ENCODE data around the gene UBE2C.

UBE2C gene

DNA sequence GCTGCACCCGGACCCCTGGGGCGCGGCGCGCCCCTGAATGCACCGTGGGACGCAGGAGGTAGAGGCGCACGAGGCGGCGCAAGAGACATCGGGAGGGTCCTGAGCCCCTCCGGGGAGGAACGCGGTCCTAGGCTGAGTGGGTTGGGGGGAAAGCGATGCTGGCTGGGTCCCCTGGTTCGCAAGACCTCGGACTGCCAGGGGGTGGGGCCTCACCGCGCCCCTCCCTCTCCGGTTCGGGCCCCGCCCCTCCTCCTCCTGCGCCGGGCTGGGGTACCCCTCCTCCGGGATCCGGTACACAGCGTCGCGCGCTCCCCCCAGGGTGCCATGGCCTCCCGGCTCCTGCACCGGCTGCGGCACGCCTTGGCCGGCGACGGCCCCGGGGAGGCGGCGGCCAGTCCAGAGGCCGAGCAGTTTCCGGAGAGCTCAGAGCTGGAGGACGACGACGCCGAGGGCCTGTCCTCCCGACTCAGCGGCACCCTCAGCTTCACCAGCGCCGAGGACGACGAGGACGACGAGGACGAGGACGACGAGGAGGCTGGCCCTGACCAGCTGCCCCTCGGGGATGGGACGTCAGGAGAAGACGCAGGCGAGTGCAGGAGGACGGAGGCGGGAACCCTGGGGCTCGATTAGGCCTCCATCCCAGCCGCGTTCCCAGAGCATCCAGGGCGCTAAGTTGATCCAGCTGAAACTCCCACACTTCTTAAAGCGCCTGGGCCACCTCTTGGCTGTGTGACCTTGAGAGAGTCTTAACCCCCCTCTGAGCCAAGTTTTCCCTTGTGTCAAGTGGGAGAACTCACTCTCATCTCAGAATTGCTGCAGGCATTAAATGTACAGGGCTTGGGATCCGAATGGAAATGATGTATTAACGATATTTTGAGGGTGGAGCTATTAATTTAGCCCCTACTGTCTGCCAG lies 21.7 kb downstream of the UBE2C start:
- peak; percentile 52 for DNase-seq

DNA sequence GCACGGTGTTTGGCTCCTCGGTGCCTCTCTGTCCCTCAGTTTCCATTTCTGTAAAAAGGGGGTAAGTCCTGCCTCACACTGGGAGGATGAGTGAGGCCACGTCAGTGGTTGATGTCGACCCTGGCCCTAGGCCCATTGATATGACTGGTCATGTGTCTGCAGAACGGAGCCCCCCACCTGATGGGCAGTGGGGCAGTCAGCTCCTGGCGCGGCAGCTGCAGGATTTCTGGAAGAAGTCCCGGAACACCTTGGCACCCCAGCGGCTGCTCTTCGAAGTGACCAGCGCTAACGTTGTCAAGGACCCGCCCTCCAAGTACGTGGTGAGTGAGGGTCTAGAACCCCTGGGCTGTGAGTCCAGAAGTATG lies 22.3 kb downstream of the UBE2C start:
- no peak for DNase-seq
- no peak for ATAC-seq

More for the DNA sequence above, 21.7 kb downstream of the UBE2C start:
- ATAC-seq, result peak; percentile 68

DNA sequence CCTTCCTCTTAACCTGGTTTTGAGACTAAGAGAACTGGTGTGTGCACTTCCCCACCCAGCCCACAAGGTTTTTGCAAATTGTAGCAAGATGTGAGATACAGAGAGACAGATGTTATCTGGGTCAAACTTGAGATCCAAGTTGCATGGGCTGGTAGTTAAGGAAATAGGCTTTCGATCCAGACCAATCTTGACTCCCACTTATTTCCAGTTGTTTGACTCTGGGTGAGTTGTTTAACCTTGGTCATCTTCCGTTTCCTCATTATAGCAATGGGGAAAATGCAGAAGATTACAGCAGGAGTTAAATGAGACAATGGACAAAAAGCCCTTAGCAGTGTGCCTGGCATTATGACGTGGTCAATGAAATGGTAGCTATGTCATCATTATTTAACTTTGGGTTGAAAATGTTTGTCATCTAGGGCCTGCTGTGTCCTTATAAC lies 22.9 kb downstream of the UBE2C start:
- DNase-seq, result no peak
- no peak for ATAC-seq

DNA sequence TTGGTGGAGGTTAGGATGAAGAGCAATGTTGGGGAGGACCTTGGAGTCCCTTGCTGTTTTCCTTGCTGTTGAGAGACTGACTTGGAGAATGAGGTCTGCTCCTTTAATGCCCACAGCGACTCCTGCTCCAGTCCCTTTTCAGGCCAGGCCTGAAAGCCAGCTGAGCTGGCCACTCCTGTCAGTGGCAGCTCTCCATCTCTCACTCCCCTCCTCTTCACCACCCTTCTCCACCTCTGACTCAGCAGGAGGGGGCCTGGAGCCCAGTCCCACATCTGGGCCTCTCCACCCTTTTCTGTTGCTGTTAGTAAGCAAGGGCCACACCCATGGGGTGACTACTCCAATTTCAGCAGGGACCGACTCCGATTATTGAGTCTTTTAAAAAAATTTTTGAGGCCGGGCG lies 23.4 kb downstream of the UBE2C start:
- DNase-seq (no peak), ATAC-seq (no peak)

DNA sequence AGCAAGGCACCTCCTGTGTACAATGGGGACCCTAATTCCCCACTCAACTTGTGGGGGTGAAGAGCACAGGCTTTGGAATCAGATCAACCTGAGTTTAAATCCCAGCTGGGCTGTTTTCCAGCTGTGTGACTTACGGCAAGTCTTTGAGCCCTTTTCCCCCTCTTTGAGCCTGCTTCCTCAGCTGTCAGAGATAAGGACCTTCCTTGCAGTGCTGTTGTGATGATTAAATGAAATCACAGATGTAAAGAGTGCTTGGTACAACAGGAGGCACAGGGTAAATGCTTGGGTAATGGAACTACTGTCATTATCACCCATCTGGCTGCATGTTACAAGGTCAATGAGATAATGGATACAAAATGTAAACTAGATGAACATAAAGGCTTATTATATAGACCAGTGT lies 24.4 kb downstream of the UBE2C start:
- ATAC-seq, result no peak
- DNase-seq, result no peak

DNA sequence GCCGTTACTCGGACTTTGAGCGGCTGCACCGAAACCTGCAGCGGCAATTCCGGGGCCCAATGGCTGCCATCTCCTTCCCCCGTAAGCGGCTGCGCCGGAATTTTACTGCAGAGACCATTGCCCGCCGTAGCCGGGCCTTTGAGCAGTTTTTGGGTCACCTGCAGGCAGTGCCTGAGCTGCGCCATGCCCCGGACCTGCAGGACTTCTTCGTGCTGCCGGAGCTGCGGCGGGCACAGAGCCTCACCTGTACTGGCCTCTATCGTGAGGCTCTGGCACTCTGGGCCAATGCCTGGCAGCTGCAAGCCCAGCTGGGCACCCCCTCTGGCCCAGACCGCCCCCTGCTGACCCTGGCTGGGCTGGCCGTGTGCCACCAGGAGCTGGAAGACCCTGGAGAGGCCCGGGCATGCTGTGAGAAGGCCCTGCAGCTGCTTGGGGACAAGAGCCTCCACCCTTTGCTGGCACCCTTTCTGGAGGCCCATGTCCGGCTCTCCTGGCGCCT lies 28.3 kb downstream of the UBE2C start:
- no peak for ATAC-seq
- DNase-seq, result no peak

DNA sequence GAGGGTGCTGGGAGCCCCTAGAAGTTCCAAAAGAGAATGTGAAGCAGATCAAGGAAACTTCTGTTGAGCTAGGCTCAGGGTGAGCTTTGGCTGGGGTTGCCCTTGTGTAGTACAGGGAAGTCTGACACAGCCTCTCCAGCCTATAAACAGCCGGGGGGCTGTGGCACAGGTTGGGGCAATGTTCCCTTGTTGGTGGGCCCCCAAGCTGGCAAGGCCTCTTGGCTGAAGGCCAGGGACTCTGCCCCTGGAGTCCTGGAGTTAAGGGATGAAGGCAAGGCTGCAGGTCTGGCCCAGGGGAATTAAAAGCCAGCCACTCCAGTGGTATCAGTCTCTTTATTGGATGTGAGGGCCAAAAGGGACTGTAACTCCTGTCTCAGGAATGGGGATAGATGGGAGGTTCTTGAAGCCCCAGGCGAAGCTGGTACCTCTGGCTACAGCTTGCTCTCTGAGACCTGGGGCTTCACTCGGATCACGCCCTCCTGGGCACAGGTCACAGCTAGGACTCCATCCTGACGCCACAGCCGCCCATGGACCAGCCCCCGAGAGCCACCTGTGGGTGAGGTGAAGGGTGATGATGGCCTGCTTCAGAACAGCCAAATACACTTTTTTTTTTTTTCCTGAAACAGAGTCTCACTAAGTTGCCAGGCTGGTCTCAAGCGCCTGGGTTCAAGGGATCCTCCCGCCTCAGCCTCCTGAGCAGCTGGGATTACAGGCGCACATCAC lies 29.1 kb downstream of the UBE2C start:
- ATAC-seq (no peak), DNase-seq (no peak)

DNA sequence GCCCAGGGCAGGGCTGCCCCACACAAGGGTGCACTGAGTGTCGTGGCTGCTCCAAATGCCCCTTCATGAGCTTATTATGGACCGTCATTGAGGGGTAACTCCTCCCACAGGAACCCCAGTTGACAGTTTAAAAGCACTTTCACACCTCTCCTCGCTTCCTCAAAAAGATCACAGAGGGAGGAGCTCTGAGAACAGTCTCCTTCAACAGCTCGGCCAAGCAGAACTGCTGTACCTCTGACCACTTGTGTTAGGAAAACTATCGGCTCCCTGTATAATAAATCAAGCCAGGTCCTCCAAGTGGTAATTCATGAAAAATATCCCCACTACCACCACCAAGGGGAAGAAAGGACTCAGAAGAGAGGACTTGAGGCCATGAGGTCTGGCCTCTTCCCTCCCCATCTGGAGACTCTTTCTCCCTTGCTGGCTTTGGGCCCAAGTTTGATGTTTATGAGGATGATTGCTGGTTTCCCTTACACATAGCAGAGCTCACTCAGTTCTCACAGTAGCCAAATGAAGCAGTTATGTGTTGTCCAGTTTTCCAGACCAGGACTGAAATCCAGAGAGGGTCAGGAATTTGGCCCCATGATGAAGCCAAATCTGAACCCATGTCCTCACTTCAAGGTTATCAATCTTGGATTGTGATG lies 29.8 kb downstream of the UBE2C start:
- ATAC-seq (no peak), DNase-seq (no peak)

DNA sequence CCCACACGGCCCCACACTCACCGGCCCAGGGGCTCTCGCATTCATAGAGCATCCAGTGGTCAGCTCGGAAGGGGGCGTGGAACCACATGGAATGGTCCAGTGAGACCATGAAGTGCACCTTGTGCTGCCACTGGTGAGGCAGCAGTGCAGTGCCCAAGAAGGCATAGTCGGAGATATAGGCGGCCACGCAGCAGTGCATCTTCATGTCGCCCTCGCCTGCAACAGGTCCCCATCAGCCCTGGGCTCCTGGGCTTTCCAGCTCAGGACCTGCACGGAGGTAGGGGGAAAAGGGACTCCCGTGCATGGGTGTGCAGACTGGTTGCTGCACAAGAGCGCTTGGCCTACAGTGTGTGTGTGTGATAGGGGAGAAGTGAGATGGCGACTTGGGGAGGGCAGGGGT lies 31.1 kb downstream of the UBE2C start:
- no peak for ATAC-seq
- DNase-seq, result no peak

DNA sequence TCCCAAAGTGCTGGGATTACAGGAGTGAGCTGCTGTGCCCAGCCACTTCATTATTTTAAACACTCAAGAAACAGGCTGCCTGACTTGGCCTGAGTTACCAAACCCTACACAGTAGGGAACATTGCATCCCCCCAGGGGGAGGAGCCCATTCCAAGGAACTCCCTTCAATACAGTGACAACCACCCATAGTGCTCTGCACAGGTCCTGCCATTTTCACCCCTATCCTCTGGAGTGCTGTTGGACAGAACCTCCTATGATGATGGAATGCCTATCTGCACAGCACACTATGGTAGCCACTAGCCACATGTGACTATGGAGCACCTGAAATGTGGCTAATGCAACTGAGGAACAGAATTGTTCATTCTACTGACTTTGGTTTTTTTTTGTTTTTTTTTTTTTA lies 33.0 kb downstream of the UBE2C start:
- DNase-seq (no peak), ATAC-seq (no peak)

DNA sequence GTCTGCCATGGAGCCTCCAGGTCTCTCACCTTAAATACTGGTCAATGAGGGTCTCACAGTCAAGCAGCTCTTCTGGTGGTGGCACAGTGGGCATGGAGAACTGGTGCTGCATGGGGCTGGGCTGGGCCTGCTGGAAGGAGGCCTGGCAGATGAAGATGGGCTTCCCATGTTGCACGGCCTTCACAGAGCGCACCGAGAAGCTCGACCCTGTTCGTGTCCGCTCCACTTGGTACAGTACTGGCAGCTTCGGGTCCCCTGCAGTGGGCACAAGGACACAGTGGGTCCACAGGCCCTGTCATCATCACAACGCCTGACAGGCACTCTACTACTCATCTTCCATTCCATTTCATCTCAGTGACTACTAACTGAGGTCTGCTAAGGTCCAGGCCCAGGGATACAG lies 36.0 kb downstream of the UBE2C start:
- DNase-seq, result no peak

DNA sequence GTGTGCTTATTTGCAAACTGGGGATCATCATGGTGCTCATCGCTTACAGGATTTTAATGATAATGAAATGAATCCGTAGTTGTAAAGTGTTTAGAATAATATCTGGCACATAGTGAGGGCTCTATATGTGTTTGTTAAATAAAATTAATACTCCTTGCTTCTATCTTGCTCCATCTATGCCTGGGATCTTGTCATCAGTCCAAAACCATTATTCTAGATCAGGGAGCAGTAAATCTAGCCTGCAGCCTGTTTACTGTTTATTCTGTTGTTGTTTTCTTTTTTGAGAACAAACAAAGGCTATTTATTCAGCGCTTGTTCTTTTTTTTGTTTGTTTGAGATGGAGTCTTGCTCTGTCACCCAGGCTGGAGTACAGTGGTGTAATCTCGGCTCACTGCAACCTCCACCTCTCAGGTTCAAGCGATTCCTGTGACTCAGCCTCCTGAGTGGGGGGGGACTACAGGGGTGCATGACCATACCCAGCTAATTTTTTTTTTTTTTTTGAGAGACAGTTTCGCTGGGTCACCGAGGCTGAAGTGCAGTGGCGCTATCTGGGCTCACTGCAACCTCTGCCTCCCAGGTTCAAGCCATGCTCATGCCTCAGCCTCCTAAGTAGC lies 36.6 kb downstream of the UBE2C start:
- ATAC-seq (no peak), DNase-seq (no peak)

More for the DNA sequence above, 36.0 kb downstream of the UBE2C start:
- no peak for ATAC-seq

DNA sequence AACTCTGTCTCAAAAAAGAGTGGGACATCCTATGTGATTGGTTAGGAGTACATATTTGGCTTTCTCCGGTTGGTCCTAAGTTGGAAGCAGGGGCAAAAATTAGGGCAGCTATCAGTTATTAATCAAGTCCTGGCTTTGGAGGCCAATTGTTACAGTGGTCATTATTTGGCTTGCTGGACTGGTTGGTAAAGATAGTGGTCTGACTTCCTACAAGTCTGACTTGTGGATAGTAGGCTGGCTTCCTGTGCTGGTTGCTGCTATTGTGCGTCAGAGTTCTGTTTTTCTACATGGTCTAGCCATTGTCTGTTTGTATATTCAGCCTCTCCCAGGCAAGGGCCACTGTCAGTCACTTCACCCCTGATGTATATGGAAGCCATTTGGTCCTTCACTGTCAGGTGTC lies 37.8 kb downstream of the UBE2C start:
- ATAC-seq, result no peak
- DNase-seq, result no peak

DNA sequence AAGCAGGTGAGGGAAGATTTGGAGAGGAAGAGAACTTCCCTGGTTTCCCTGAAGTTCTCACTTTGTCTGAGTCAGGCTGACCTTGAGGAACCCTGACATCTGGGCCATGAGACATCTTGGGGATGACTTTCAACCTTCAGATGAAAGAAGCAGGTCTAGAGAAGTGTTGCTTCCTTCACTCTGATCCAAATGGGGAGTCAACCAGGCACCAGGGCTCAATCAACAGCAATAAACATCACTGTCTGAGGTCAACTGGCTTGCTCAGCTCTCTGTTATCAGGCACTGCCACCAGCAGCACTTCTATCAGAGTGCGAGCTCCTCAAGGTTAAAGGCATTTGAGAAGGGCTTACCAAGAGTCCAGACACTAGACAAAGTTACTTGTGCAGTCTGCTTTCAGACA lies 38.5 kb downstream of the UBE2C start:
- ATAC-seq, result no peak
- DNase-seq, result no peak

DNA sequence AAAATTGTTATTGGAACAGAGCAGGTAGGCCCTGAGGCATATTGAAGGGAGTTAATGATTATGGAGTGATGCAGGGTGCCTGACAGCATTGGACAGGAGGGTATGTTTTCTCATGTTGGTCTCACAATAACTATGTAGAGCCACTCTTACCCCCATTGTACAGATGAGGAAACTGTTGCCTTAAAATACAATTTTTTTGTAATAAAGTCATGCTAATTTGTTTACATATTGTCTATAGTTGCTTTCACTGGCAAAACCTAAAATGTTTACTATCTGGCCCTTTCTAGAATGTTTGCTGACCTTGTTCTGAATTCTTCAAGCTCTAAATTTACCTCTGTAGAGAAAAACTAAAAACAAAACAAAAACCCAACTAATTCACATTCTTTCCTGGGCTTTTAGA lies 39.1 kb downstream of the UBE2C start:
- no peak for DNase-seq
- no peak for ATAC-seq

DNA sequence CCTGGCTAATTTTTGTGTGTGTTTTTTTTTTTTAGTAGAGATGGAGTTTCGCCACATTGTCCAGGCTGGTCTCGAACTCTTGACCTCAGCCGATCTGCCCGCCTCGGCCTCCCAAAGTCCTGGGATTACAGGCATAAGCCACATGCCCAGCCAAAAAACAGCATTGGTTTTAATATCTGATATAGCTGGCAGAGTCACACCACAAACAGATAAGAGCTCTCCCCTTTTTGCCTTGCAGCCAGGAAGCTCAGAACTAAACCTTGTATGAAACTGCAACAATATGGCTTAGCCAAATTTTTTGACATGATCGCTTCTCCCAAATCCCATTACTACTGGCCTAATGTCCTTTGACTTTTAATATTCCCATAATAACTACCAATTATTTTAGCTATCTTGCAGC lies 39.9 kb downstream of the UBE2C start:
- ATAC-seq, result no peak
- no peak for DNase-seq

DNA sequence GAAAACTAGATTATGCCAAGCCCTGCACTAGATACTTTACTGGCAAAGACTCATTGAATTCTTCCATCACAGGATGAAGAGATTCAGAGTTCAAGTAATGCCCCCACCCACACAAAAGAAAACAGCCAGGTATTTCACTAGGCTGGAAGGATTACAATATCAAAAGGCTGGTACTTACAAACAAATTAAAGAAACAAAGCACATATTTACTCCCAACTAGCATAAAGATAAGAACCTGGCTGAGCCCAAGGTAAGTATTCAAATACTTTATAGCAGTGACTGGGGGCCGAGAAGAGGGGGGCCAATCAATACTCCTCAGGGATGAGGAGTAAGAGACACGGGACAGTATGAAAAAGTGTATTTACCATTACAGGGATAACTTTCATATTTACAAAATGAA lies 41.0 kb downstream of the UBE2C start:
- DNase-seq (no peak), ATAC-seq (no peak)

DNA sequence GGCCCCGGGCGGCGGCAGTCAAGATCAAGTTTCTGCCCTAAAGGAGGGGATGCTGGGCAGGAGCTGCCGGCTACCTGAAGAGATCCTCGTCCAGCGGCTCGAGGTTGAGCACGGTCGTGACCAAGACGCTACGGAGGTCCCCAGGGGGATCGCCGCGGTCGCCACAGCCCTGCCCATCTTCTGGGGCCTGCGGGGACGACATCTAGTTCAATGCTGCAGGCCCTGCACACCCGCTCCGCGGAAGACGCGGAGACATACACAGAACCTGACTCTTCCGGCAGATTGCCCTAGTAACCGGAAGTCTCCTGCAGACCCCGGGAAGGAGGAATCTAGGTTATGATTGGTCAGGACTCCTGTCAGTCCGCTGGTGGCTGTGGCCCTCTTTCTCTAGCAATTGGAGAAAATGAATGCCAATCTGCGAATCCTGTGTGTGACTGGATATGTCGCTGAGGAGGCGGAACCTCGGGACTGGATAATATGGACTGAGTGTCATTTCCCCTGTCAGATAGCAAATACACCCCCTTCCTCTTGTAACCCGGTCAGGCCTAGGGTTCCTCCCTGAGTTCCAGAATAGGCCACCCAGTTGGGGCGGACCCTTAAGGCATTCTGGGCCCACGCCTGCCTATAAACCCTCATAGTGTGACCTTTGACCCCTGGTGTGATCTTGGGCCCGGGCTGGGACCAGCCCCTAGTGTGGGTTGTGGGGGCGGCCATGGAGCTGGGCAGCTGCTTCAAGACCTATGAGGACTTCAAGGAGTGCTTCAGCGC lies 44.9 kb downstream of the UBE2C start, which contains the start of the genes ACOT8 and ZSWIM3:
Gene ACOT8, minus strand, starts transcription at position 279 of the 768 bp plus-strand sequence. Its CDS starts 77 bp downstream, at position 202.
Gene ZSWIM3, plus strand, starts transcription at position 501 of the 768 bp plus-strand sequence. Its CDS starts 212 bp downstream, at position 713.
- DNase-seq (peak; percentile 89), ATAC-seq (peak; percentile 99)

DNA sequence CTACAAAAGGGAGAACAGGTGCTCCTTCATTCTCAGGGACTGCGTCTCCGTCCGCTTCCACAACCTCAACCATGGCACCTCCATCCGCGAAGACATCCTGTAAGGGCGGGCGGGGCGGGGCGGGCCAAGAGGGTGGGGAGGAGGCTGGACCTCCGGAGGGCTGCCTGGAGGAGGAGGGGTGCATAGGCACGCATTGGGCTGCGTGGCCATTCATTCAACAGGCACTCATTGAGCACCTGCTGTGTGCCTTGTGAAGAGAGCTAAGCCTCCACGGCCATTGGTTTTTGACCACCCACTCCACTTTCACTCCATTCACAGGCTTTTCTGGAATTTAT lies 45.4 kb downstream of the UBE2C start:
- DNase-seq, result peak; percentile 61
- ATAC-seq, result peak; percentile 41

DNA sequence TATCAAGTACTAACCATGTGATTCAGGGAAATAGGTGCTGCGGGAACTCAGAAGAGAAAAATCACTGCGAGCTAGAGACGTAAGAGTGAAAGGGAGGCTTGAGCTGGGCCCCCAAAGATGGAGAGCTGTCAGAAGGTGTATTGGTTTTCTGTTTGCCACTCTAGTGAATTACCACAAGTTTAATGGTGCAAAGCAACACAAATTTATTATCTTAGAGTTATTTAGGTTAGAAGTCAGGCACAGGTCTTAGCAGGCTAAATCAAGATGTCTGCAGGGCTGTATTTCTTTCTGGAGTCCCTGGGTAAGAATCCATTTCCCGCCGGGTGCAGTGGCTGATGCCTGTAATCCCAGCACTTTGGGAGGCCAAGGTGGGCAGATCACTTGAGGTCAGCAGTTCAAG lies 47.5 kb downstream of the UBE2C start:
- DNase-seq (no peak), ATAC-seq (no peak)

DNA sequence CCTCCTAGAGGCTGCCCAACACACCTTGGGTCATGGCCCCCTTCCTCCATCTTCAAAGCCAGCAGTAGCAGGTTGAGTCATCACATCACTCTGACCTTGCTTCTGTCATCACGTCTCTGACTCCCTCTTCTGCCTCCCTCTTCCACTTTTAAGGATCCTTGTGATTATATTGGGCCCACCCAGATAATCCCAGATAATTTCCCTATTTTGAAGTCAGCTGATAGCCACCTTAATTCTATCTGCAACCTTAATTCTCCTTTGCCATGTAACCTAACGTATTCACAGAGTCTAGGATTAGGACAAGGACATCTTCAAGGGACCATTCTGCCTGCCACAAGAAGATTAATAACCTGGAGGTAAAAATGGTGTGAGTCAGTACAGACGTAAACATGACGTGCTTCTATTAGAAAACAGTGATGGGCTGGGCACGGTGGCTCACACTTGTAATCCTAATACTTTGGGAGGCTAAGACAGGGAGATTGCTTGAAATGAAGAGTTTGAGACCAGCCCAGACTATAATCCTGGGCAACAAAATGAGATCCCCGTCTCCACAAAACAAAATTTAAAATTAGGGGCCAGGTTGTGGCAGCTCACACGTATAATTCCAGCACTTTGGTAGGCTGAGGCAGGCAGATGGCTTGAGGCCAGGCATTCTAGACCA lies 48.2 kb downstream of the UBE2C start:
- DNase-seq (no peak), ATAC-seq (no peak)

All from stimulated activated naive CD8-positive, alpha-beta T cell treated with anti-CD3 and anti-CD28 coated beads, Interleukin-15, Interleukin-2, amounts not matched to agents 100 U/mL and 50 U/mL, for 24 hours (primary cell).